K562 (cell line): Measurements from ENCODE around the gene TRIM13. TPM values are rescaled to one million over a fixed set of nuclear protein-coding genes. Genes with fewer than 3 reads are reported as not detected.

Source experiments
- ATAC-seq: fragments of 200-7000 bp; cut with Tn5 transposase; 3 replicates; pipeline ENCODE4 v1.9.1; 2020; ENCODE audit warnings: moderate library complexity
- BruUV-seq: library from RNA; stranded (reverse); fragments of 400-500 nt; replicated peaks from 2 replicates; lab custom pipeline; 2021; lab: Mats Ljungman, UMichigan
- CTCF ChIA-PET: fragments of 300-600 bp; formaldehyde crosslinking; extraction: SDS; loops from one replicate; lab custom pipeline; 2021; ENCODE audit warnings: low intra/inter-chr PET ratio; lab: Yijun Ruan, JAX
- POLR2A ChIA-PET: fragments of 300-600, 350-650 bp; sonication (Branson Sonifier 250); formaldehyde crosslinking; extraction: SDS; loops from one replicate; lab custom pipeline; 2021; ENCODE audit warnings: antibody characterized with exemption, inconsistent platforms; lab: Yijun Ruan, JAX
- DNase-seq, 4 experiments: peaks; one replicate each; pipeline versions ENCODE4 v3.0.0 to v3.0.0-alpha.2; 2011 to 2018; ENCODE audit warnings: low spot score in 3 of 4, mixed read lengths in 3 of 4; ENCODE audit errors: extremely low read depth in 1 of 4
- FAIRE-seq: peaks from 2 replicates; lab custom pipeline; 2011; peaks lifted over from hg19 to GRCh38; lab: Jason Lieb, UNC
- H2AFZ ChIP-seq: 2 replicates; pipeline ENCODE4 v1.6.0; 2011; ENCODE audit warnings: low read depth, low read length, control low read depth, inconsistent platforms
- H3K27ac ChIP-seq: fragments of 200-600 bp; 3 replicates; pipeline ENCODE4 v1.8.0; 2011; ENCODE audit warnings: low read depth, mild to moderate bottlenecking, control low read depth, inconsistent platforms, low read length, moderate library complexity, mixed read lengths; ENCODE audit errors: extremely low read depth
- H3K27me3 ChIP-seq, 2 experiments: fragments of 300-600 bp in 1 of 2; 2 replicates in 1 of 2; 3 replicates in 1 of 2; pipeline versions ENCODE4 v1.6.0 to v1.8.0; 2011; ENCODE audit warnings: inconsistent platforms in 2 of 2, low read length in 2 of 2, mild to moderate bottlenecking in 1 of 2, mixed read lengths in 1 of 2, moderate library complexity in 1 of 2; ENCODE audit not compliant: control insufficient read depth in 2 of 2, insufficient read depth in 2 of 2
- H3K36me3 ChIP-seq: fragments of 300-600 bp; 3 replicates; pipeline ENCODE4 v1.8.0; 2011; ENCODE audit warnings: mild to moderate bottlenecking, low read length, inconsistent platforms; ENCODE audit not compliant: control insufficient read depth, insufficient read depth
- H3K4me1 ChIP-seq, 2 experiments: fragments of 200-600 bp in 1 of 2; replicated peaks in 1 of 2; 2 replicates in 1 of 2; 3 replicates in 1 of 2; pipeline versions ENCODE4 v1.5.1 to v1.8.0; 2011; ENCODE audit warnings: inconsistent platforms in 2 of 2, low read length in 2 of 2, mild to moderate bottlenecking in 1 of 2, mixed read lengths in 1 of 2, moderate library complexity in 1 of 2; ENCODE audit not compliant: control insufficient read depth in 2 of 2, insufficient read depth in 2 of 2
- H3K4me2 ChIP-seq: 2 replicates; pipeline ENCODE4 v1.6.1; 2011; ENCODE audit warnings: low read length, control low read depth, inconsistent platforms, mixed read lengths; ENCODE audit not compliant: insufficient read depth
- H3K4me3 ChIP-seq: fragments of 200-600 bp; sonication (generic), shearing (Covaris generic); 2 replicates; pipeline ENCODE4 v1.5.1; 2016; ENCODE audit warnings: control low read depth, inconsistent platforms
- H3K79me2 ChIP-seq: fragments of 200-600 bp; 3 replicates; pipeline ENCODE4 v1.8.0; 2011; ENCODE audit warnings: low read length, inconsistent platforms; ENCODE audit not compliant: control insufficient read depth, insufficient read depth
- H3K9ac ChIP-seq, 2 experiments: 2 replicates each; pipeline versions ENCODE4 v1.6.0 to v1.6.1; 2011; ENCODE audit warnings: low read depth in 2 of 2, low read length in 2 of 2, control low read depth in 1 of 2, inconsistent platforms in 1 of 2, mild to moderate bottlenecking in 1 of 2, mixed read lengths in 1 of 2; ENCODE audit not compliant: insufficient read depth in 1 of 2
- H3K9me1 ChIP-seq: one replicate; pipeline ENCODE4 v1.6.0; 2011; ENCODE audit warnings: inconsistent platforms, mild to moderate bottlenecking, low read length, moderate library complexity; ENCODE audit not compliant: control insufficient read depth, insufficient read depth
- H3K9me3 ChIP-seq: replicated peaks from 2 replicates; pipeline ENCODE4 v1.5.1; 2011; ENCODE audit warnings: low read depth, low read length, inconsistent platforms; ENCODE audit not compliant: control insufficient read depth, insufficient read depth
- H4K20me1 ChIP-seq: replicated peaks from 2 replicates; pipeline ENCODE4 v1.6.1; 2011; ENCODE audit warnings: low read length, inconsistent platforms, mixed read lengths; ENCODE audit not compliant: control insufficient read depth, insufficient read depth
- ARID1B ChIP-seq: fragments of 450-650 bp; IDR thresholded peaks from 2 replicates; pipeline ENCODE4 v1.6.1; 2016; ENCODE audit warnings: antibody characterized with exemption, mild to moderate bottlenecking, inconsistent platforms
- ASH1L ChIP-seq: fragments of 450-650 bp; IDR thresholded peaks from 2 replicates; pipeline ENCODE4 v1.6.1; 2018; ENCODE audit warnings: borderline replicate concordance, mild to moderate bottlenecking, low read depth; ENCODE audit not compliant: partially characterized antibody
- BHLHE40 ChIP-seq: IDR thresholded peaks from 2 replicates; pipeline ENCODE4 v1.6.1; 2011; ENCODE audit warnings: low read length, improper control_type of control experiment
- BMI1 ChIP-seq: fragments of 150-350 bp; IDR thresholded peaks from 2 replicates; pipeline ENCODE4 v1.6.1; 2014; ENCODE audit warnings: low read length
- ELF4 ChIP-seq: fragments of 450-650 bp; formaldehyde crosslinking; IDR thresholded peaks from 2 replicates; pipeline ENCODE4 v1.4.0; 2022; ENCODE audit warnings: missing genetic modification characterization
- MEIS2 ChIP-seq: fragments of 450-650 bp; IDR thresholded peaks from 2 replicates; pipeline ENCODE4 v1.6.1; 2014; ENCODE audit warnings: mild to moderate bottlenecking; ENCODE audit not compliant: partially characterized antibody
- MYNN ChIP-seq, 2 experiments: sonication (generic); formaldehyde crosslinking in 1 of 2; IDR thresholded peaks; 2 replicates each; pipeline versions ENCODE4 v1.5.0 to v1.6.1; 2016 to 2020; ENCODE audit warnings: antibody characterized with exemption in 1 of 2, missing genetic modification reagents in 1 of 2
- POLR2H ChIP-seq: IDR thresholded peaks from 2 replicates; pipeline ENCODE4 v1.6.1; 2016; ENCODE audit warnings: missing genetic modification characterization, low read depth, mild to moderate bottlenecking, control low read depth, missing compliant biosample characterization, moderate library complexity
- SETDB1 ChIP-seq: IDR thresholded peaks from one replicate; pipeline ENCODE4 v1.6.1; 2012; ENCODE audit warnings: low read length, control low read depth, inconsistent platforms
- in situ Hi-C: fragments of 300-500 bp; cut with MboI; formaldehyde crosslinking; loops from 4 replicates; pipeline ENCODE4 v1.15.0; 2018; ENCODE audit warnings: inconsistent platforms, mixed read lengths
- intact Hi-C: fragments of 100-400 bp; cut with micrococcal nuclease; formaldehyde crosslinking; loops from 2 replicates; pipeline ENCODE4 v1.14.2; 2022
- polyA plus RNA-seq, 8 experiments: library from polyadenylated mRNA; depleted of rRNA in 4 of 8; stranded (reverse) in 5 of 8; unstranded in 3 of 8; fragments of >200 nt; fragmentation: Nextera tagmentation in 2 of 8; fragmentation: Illumina TruSeq in 1 of 8; extraction: Ambion mirVana in 2 of 8; extraction: Trizol in 1 of 8; gene quantifications; 2 replicates each; pipeline versions ENCODE4 v1.2.1 to v1.2.3, GENCODE V29; 2011 to 2014; ENCODE audit warnings: inconsistent platforms in 1 of 8, missing spikeins in 1 of 8
- total RNA-seq, 7 experiments: library from RNA; depleted of rRNA in 6 of 7; stranded (reverse); fragments of >200 nt in 6 of 7; fragmentation: Illumina TruSeq in 2 of 7; extraction: Trizol in 2 of 7; gene quantifications; 2 replicates each; pipeline versions ENCODE4 v1.2.1 to v1.2.3, GENCODE V29; 2011 to 2021; ENCODE audit warnings: low replicate concordance in 1 of 7
- TF ChIP-seq, protein P1 (sequence below): fragments of 250-450 bp; sonication (Bioruptor Pico); IDR thresholded peaks from 2 replicates; pipeline ENCODE4 v1.9.0; 2021; ENCODE audit warnings: mild to moderate bottlenecking
- TF ChIP-seq, protein P2 (sequence below): fragments of 250-450 bp; sonication (Bioruptor Pico); IDR thresholded peaks from 2 replicates; pipeline ENCODE4 v1.4.0; 2020; ENCODE audit warnings: mild to moderate bottlenecking, moderate library complexity, borderline replicate concordance
- TF ChIP-seq, protein P3 (sequence below): fragments of 250-450 bp; sonication (Bioruptor Pico); IDR thresholded peaks from 2 replicates; pipeline ENCODE4 v1.6.1; 2021; ENCODE audit warnings: mild to moderate bottlenecking

Gene TRIM13
- total and polyA plus RNA-seq, 9 of the 15 experiments (the other 6 are each of a cell fraction or from before 2014, with no cell fraction given): 12.1 to 30.6 (median 17.8) TPM

DNA sequence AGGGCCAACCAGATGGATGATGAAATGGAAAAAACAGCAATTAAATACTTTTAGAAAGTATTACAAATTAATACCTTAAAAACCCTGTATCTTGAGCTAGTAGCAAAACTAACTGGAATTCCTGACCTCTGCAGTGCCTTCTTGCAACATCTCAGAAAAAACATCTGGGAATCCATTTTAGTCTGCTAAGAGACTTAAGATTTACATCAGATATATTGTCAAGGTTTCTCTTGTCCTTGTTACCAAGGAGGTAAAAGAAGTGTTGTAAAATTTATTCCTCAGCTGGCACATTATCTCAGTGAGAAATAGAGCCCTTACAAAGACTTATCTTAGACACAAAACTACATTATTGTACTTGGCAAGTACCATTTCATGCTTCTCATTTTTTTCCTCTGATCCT lies 36.9 kb downstream of the TRIM13 start:
- Histone ChIP-seq H3K27ac (no peak overlapping the region), H3K4me2 (no peak overlapping the region), H2AFZ (no peak overlapping the region), H3K4me1 (peaks cover 0 to 6% of the 10 kb centered on the region in 2 experiments; a peak in 2 of 5 replicates), H3K4me3 (no peak overlapping the region), H3K9ac (no peak overlapping the region), H3K9me3 (no peaks in the 10 kb centered on the region), H3K36me3 (no peaks in the 10 kb centered on the region), H3K79me2 (no peaks in the 10 kb centered on the region), H3K27me3 (no peaks in the 10 kb centered on the region), H4K20me1 (no peaks in the 10 kb centered on the region), H3K9me1 (no peaks in the 10 kb centered on the region)
- CTCF ChIA-PET: no interaction called here
- no peak for FAIRE-seq
- no TSS peak for BruUV-seq
- TF ChIP-seq POLR2H (tag): peak; percentile 21; the same call in 1 of the 2 replicates
- TF ChIP-seq SETDB1: no peak
- intact Hi-C loops: no loop called here
- ATAC-seq: no peak
- in situ Hi-C loops: no loop called here
- no peak for DNase-seq
- POLR2A ChIA-PET: interaction anchor here (1.4 kb wide), 1 partner anchor 36 kb away, joined by 6 read pairs; the partner anchor contains the start of gene TRIM13

DNA sequence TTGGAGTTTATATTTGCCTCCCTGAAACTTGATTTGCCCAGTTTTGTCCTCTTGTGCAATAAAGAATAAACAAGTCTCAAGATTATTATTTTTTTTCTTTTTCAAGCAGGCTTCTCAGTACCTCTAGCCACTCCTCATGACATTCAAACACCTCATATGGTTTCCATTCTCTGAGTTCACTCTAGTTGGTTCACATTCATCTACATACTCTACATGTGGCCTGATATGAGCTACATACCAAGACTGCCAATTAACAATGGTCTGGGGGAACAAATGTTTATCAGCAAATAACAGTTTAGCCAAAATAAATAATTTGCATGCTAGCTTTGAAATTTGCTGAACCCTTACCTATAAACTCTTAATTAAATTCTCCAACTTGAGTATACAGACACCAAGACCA lies 40.9 kb downstream of the TRIM13 start:
- in situ Hi-C loops: no loop called here
- Histone ChIP-seq H3K4me3 (no peak overlapping the region), H3K4me2 (no peak overlapping the region), H3K4me1 (no peaks in the 10 kb centered on the region; a peak in 1 of 5 replicates), H4K20me1 (no peaks in the 10 kb centered on the region), H3K27me3 (no peaks in the 10 kb centered on the region), H3K36me3 (peaks cover 26% of the 10 kb centered on the region; the same call in 1 of the 3 replicates), H3K9ac (no peak overlapping the region), H3K9me3 (no peaks in the 10 kb centered on the region), H3K79me2 (no peaks in the 10 kb centered on the region), H3K27ac (no peak overlapping the region), H2AFZ (no peak overlapping the region), H3K9me1 (no peaks in the 10 kb centered on the region)
- BruUV-seq: no TSS peak
- POLR2A ChIA-PET: interaction anchor here (1.5 kb wide), 1 partner anchor 9 kb away, joined by 6 read pairs; no protein-coding TSS in a partner anchor
- CTCF ChIA-PET: no interaction called here
- no peak for FAIRE-seq
- no peak for DNase-seq
- intact Hi-C loops: no loop called here
- ATAC-seq: peak; percentile 54
- TF ChIP-seq ASH1L: no peak
- TF ChIP-seq, protein P1, sequence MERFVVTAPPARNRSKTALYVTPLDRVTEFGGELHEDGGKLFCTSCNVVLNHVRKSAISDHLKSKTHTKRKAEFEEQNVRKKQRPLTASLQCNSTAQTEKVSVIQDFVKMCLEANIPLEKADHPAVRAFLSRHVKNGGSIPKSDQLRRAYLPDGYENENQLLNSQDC (CRISPR knock-in tag): no peak
- TF ChIP-seq ELF4: no peak
- TF ChIP-seq BMI1: no peak
- TF ChIP-seq, protein P2, sequence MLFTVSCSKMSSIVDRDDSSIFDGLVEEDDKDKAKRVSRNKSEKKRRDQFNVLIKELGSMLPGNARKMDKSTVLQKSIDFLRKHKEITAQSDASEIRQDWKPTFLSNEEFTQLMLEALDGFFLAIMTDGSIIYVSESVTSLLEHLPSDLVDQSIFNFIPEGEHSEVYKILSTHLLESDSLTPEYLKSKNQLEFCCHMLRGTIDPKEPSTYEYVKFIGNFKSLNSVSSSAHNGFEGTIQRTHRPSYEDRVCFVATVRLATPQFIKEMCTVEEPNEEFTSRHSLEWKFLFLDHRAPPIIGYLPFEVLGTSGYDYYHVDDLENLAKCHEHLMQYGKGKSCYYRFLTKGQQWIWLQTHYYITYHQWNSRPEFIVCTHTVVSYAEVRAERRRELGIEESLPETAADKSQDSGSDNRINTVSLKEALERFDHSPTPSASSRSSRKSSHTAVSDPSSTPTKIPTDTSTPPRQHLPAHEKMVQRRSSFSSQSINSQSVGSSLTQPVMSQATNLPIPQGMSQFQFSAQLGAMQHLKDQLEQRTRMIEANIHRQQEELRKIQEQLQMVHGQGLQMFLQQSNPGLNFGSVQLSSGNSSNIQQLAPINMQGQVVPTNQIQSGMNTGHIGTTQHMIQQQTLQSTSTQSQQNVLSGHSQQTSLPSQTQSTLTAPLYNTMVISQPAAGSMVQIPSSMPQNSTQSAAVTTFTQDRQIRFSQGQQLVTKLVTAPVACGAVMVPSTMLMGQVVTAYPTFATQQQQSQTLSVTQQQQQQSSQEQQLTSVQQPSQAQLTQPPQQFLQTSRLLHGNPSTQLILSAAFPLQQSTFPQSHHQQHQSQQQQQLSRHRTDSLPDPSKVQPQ (CRISPR knock-in tag): no peak
- TF ChIP-seq, protein P3, sequence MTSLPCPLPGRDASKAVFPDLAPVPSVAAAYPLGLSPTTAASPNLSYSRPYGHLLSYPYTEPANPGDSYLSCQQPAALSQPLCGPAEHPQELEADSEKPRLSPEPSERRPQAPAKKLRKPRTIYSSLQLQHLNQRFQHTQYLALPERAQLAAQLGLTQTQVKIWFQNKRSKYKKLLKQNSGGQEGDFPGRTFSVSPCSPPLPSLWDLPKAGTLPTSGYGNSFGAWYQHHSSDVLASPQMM: no peak
- no peak for TF ChIP-seq MEIS2
- TF ChIP-seq ARID1B: no peak
- TF ChIP-seq MYNN (IDR thresholded peaks at IDR 0.05): no peak
- no peak for TF ChIP-seq MYNN (CRISPR knock-in tag; IDR thresholded peaks at IDR 0.05)
- no peak for TF ChIP-seq BHLHE40
